NCI-H1048 (cell line): ENCODE results near the gene C16orf92.

Experiments used
- DNase-seq: peaks from one replicate; lab custom pipeline; 2025; lab: John Stamatoyannopoulos, UW

The C16orf92 gene, protein sequence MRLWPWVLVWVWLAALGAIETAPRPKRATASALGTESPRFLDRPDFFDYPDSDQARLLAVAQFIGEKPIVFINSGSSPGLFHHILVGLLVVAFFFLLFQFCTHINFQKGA

DNA sequence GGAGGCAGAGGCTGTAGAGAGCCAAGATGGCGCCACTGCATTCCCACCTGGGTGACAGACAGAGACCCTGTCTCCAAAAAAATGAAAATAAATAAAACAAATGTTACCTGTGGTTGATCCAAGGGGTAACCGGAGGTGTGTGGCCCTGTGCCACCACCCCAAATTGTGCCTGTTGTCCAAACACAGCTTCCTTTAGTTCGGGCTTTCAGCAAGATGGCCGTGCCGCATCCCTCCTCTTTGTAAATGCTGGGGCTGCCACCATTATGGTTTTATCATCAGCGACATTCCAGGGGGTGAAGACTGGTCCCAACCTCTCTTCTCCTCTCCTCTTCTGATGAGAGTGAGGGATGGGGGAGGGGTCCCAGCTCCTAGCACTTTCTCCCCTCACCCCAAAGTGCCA, at the start of gene C16orf92:
C16orf92 (plus strand) TSS at position 312 of the 400 bp plus-strand sequence. CDS start 143 bp downstream, outside the sequence.
- DNase-seq: no peak

DNA sequence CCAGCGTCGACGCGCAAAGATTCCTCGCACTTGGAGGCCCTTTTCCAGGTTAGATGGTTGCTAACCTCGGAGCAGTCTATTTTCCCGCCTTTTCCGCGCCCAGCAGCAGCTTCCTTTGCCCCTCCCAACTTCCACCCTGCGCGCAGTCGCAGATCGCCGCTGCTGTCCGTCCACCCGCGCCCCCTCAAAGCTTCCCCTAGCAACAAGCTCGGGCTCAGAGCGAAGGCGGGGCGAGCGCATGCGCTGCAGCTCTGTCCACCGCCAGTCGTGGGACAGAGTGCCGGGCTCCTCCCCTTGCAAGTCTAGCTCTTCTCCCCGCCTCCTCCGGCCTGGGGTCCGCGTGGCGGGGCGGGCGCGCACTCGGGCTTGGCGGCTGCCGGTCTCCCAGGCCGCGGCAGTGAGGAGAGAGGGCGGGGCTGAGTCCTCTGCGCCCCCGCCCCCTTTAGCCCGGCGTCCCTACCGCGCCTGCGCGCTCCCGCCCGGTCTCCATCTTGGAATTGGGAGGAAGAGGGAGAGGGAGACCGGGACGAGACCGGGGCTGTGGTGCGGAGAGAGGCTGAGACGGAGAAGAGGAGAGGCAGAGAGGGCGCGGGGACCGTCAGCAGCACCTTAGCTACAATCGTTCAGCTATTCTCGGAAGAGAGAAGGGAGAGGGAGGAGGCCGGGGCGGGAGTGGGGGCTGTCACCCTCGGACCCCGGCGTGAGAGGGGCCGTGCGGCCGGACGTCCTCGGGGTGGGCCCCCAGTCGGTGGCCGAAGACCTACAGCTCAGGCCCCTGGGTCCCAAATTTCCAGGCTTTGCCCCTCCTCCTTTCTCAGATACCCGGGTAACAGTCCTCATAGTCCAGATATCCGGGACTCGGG, 49.4 kb upstream of the C16orf92 start, which contains the start of gene TAOK2:
TAOK2 (plus strand) TSS at position 485 of the 863 bp plus-strand sequence. CDS start 3,905 bp downstream, outside the sequence.
- peak; percentile 93 for DNase-seq

DNA sequence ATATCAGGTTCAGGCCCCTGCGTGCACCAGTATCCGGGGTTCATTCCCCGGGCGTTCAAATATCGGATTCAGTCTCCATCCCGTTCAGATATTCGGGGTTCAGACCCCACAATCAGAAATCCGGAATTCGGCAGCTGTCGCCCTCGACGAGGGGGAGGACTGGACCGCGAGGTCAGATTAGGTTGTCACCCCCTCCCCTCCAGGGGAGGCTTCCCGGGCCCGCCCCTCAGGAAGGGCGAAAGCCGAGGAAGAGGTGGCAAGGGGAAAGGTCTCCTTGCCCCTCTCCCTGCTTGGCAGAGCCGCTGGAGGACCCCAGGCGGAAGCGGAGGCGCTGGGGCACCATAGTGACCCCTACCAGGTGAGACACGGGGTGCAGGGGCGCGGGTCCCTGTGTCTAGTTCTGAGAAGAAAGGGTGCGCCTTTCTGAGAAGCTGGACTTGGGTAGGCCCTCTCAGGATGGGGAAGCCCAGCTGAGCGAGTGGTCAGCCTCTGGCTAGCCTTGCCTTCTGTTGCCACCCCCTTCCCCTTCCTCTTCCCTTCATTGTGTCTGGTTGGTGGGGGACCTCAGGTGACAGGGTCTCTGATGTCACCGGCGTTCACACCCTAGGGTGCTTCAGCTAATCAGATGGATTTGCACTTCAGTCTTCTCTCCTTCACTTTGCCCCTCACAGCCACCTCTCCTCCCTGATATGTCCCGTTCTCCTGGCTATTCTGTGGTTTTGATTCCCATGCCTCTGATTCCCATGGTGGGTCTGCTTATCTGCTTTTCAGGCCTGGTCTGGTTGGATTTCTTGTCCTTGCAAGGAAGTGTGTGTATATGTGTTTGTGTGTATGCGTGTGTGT, 48.5 kb upstream of the C16orf92 start:
- DNase-seq: no peak

DNA sequence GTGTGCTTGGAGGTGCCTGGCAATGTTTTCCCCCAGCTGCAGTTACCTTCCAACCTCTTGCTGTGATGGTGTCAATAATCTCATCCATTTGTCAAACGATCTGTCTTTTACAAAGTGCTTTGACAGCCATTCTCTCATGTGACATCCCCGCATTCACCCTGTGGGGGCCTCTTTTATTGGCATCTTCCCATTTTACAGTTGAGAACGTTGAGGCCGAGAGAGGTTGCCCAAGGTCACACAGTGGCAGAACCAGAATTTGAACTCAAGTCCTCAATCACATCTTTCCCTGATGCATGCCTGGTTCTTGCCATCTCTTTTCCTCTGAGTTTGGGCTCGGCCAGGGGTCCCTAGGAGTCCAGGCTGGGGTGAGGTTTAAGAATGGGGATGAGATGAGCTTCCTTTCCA, 47.9 kb upstream of the C16orf92 start:
- no peak for DNase-seq

DNA sequence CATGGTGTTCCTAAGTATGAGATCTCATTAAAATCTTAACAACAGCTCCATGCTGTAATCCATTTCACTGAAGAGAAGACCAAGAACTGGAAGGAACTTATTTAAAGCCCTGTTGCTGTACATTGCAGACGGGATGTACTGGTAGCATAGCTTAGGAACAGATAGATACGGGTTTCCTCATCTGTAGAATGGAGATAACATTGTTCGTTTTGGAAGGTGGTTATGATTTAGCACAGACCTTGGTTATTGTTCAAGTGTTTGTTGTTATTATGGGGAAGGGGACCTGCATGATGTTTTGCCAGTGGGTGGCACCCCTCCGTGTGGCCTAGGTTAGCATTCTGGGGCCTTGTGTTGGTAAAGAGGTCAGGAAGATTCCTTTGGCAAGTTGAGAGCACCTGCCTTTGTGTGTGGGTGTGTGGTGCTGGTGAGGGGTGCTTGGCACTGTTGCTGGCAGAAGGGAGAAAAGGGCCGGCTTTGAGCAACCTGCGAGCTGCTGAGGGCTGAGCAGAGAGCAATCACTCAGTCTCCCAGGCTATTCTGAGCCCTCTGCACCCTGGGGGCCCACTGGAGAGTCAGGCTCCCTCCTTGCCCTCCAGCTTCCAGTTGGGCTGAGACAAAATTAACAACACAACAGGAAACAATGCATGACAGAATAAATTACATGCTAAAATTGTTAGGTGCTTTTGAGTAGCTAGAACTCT, 47.0 kb upstream of the C16orf92 start:
- DNase-seq: no peak

DNA sequence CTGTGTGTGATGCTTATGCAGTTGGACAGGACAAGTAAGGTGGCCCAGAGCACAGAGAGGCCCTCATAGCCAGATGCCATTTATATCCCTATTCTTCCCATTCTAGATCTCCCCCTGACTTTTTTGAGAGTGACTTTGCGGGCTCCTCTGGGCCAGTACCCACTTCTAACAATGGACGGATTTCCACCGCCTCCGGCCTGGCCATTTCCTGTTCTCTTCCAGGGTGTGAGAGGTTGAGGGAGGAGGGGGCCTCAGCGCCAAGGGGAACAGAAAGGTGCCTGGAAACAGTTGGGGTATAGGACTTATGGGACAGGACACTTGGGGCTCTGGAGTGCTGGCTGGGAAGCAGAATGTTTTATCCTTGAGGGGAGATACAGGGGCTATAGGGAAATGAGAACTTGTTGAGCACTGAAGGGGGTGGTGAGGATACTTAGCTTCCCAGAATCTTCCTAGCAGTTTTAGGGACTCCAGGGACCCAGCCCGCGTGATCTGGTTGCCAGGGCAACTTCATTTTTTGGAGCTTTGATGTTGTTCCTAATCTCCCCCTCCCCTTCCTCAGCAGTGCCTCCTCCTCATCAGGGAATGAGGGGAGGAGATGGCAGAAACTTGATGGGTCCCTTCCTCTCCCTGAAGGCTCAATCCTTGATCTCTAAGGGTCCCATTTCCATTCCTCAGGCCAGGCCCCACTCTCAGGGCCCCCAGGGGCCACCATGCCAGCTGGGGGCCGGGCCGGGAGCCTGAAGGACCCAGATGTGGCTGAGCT, 45.8 kb upstream of the C16orf92 start:
- no peak for DNase-seq

DNA sequence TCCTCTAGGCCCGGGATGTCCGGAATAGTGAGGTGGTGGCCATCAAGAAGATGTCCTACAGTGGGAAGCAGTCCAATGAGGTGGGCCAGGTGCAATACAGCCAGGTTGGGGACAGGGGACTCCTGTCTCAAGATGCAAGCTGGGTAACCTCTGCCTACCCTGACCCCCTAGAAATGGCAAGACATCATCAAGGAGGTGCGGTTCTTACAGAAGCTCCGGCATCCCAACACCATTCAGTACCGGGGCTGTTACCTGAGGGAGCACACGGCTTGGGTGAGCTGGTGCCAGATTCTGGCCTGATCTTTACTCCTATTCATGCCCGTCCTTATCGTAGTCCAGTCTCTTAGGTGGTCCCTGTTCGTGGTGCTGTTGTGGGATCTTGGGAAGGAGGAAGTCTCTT, 44.9 kb upstream of the C16orf92 start:
- no peak for DNase-seq

DNA sequence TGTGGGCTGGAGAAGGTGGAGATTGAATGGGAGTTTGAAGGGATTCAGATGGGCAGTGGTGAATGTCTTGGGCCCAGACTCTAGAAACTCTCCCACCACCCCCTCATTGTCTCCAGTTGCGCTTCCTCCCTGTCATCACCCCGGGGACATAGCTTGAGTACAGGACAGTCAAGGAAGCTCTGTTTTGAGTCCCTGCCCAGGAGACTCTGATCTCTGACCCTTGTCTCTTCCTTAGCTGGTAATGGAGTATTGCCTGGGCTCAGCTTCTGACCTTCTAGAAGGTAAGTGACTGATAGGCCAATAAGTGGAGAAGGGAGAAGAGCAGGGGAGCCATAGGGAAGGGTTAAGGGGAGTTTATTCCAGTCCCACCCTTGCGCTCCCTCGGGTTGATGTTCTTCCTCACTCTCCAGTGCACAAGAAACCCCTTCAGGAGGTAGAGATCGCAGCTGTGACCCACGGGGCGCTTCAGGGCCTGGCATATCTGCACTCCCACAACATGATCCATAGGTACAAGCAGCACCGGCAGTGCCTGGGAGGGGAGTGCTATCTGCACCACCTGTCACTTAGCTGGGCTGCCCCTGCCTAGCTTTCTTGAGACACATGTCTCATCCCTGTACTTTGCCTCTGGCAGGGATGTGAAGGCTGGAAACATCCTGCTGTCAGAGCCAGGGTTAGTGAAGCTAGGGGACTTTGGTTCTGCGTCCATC, 44.3 kb upstream of the C16orf92 start:
- DNase-seq: no peak

DNA sequence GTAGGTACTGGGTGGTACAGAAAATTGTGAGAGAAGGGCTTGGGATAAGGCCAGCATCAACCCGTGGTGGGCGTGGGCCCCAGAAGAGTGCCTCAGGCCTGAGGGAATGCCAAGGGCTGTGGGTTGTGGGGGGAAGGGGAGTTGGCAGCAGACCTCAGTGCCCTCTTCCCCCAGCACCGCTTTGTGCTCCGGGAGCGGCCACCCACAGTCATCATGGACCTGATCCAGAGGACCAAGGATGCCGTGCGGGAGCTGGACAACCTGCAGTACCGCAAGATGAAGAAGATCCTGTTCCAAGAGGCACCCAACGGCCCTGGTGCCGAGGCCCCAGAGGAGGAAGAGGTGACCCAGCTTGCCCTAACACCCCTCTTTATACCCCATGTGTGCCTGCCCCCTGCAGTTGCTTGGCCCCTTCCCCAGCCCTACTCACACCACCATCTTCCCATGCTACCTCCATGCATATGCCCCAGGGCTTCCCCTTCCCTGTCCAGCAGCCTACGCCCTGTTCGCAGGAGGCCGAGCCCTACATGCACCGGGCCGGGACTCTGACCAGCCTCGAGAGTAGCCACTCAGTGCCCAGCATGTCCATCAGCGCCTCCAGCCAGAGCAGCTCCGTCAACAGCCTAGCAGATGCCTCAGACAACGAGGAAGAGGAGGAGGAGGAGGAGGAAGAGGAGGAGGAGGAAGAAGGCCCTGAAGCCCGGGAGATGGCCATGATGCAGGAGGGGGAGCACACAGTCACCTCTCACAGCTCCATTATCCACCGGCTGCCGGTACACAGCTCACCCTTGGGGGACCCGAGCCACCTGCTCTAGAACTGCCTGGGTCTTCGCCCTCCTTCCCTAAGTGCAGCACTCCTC, 40.2 kb upstream of the C16orf92 start:
- DNase-seq: no peak

DNA sequence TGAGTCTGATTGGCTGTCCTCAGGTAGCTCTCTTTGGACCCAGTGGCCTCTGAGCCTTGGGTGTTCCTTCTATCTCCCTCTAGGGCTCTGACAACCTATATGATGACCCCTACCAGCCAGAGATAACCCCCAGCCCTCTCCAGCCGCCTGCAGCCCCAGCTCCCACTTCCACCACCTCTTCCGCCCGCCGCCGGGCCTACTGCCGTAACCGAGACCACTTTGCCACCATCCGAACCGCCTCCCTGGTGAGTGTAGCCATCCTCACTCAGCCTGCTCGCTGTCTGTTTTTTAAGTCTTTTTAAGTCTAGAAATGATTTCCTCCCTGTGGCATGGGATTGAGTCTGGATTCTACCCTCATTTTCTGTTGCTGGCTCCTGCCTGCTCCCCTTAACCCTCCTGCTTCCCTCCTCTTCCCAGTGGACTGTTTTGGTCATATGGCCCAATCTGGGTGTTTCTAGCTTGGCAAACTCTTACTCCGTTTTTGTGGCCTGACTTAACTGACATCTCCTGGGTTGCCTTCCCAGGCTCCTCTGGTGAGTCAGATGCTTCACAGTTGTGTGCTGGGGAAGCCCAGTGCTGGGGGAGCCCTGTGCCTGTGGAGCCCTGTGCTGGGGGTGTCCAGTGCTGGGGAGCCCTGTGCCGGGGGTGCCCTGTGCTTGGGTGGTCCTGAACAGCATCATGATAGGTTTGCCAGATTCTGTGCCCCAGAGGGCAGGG, 39.4 kb upstream of the C16orf92 start:
- DNase-seq: no peak

DNA sequence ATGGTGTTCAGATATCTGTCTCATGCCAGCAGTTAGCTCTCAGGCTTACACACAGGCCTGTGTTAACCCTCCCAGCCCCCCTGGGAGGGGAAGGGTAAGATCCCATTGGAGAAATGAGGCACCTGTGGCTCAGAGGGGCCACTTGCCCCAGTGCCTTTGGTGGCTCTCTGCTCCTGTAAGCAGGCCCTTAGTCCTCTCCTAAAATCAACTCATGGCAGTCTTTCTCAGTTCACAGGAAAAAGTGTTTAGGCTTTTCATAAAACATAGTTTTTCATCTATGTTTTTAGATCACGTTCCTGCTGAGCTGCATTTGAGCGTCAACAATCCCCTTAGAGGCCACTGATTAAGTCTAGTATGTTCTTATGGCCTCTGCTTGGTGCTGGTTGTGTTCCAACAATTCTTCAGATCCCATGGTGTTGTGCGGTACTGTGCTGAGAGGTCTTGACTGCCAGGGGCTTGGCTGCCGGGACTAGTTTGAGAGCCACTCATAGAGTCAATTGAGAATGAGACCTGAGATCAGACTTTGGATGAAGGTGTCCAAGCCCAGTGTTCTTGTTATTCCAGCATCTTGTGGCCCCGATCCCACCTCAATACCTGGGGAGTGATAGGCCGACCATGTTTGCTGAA, 38.7 kb upstream of the C16orf92 start:
- DNase-seq: no peak

DNA sequence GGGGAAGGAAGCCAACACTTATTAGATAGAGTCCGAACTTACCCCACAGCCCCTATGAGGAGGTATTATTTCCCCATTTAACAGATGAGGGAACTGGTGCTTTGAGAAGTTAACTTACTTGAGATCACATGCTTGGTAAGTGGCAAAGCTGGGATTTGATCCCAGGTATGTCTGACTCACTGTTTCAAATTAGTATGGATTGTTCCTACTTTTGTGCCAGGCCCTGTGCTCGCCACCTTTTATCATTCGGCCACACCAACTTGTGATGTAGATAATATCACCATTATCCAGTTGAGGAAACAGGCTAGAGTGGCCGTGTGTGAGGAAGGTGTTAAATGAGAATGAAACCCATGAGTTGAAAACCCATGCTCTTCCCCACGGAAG, 38.2 kb upstream of the C16orf92 start:
- DNase-seq: no peak

DNA sequence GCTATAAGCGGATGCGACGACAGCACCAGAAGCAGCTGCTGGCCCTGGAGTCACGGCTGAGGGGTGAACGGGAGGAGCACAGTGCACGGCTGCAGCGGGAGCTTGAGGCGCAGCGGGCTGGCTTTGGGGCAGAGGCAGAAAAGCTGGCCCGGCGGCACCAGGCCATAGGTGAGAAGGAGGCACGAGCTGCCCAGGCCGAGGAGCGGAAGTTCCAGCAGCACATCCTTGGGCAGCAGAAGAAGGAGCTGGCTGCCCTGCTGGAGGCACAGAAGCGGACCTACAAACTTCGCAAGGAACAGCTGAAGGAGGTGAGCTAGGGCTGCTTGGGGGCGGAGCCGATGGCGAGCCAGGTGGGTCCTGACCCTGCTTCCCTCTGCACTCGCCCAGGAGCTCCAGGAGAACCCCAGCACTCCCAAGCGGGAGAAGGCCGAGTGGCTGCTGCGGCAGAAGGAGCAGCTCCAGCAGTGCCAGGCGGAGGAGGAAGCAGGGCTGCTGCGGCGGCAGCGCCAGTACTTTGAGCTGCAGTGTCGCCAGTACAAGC, 37.7 kb upstream of the C16orf92 start:
- DNase-seq: no peak

DNA sequence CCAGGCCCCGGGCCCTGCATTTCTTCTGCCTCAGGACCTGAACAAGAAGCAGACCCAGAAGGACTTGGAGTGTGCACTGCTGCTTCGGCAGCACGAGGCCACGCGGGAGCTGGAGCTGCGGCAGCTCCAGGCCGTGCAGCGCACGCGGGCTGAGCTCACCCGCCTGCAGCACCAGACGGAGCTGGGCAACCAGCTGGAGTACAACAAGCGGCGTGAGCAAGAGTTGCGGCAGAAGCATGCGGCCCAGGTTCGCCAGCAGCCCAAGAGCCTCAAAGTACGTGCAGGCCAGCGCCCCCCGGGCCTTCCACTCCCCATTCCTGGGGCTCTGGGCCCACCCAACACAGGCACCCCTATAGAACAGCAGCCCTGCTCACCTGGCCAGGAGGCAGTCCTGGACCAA, 36.8 kb upstream of the C16orf92 start:
- no peak for DNase-seq

DNA sequence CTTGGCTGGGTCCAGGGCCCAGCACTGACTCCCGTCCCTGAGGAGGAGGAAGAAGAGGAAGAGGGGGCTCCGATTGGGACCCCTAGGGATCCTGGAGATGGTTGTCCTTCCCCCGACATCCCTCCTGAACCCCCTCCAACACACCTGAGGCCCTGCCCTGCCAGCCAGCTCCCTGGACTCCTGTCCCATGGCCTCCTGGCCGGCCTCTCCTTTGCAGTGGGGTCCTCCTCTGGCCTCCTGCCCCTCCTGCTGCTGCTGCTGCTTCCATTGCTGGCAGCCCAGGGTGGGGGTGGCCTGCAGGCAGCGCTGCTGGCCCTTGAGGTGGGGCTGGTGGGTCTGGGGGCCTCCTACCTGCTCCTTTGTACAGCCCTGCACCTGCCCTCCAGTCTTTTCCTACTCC, 36.1 kb upstream of the C16orf92 start:
- no peak for DNase-seq

DNA sequence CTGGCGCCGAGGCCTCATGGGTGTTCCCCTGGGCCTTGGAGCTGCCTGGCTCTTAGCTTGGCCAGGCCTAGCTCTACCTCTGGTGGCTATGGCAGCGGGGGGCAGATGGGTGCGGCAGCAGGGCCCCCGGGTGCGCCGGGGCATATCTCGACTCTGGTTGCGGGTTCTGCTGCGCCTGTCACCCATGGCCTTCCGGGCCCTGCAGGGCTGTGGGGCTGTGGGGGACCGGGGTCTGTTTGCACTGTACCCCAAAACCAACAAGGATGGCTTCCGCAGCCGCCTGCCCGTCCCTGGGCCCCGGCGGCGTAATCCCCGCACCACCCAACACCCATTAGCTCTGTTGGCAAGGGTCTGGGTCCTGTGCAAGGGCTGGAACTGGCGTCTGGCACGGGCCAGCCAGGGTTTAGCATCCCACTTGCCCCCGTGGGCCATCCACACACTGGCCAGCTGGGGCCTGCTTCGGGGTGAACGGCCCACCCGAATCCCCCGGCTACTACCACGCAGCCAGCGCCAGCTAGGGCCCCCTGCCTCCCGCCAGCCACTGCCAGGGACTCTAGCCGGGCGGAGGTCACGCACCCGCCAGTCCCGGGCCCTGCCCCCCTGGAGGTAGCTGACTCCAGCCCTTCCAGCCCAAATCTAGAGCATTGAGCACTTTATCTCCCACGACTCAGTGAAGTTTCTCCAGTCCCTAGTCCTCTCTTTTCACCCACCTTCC, 35.5 kb upstream of the C16orf92 start:
- DNase-seq: no peak

DNA sequence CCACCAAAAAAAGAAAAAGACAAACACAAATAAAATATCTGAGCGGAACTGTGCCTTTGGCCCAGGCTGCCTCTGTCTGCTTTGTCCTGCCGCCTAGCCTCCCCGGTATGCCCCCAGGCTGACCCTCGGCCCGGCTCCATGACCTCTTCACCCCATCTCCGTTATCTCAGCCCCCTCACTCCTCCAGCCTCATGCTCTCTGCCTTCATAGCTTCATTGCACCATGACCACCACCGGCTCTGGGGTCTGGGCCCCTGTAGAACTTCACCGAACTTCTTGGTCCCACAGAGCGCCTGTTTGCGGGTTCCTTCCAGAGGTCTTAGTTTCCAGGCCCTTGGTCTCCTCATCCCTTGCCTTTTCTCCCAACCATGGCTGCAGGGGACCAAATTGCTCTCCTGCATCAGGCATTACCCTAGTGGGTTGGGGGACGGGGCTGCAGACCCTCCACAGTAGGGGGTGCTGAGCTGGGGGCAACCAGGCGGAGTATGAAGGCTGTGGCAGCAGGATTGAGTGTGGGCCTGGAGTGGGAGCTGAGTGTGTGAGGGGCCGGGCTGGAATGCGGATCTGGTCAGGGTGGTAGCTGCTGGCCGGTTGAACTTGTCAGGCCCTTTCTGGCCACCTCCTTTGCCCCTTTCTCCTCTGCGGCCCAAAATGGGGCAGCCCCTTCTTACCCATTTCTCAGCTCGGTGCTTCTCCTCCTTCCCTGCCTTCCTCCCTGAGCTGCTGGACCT, 34.5 kb upstream of the C16orf92 start:
- DNase-seq: no peak
